ENCODE results near the gene LDLR.
"Not testable (repeated sequence)": the region's sequence is repeated elsewhere in the genome, so short reads cannot be mapped to it uniquely, and the experiment has no call there.

Gene LDLR

GRCh38 chr19:11141937-11142527 is 52.8 kb downstream of the LDLR start:
- no peak for DNase-seq (ENCODE audit: low read depth)

GRCh38 chr19:11142528-11143171 is 53.4 kb downstream of the LDLR start:
- DNase-seq (ENCODE audit: low read depth), result peak; percentile 71

GRCh38 chr19:11145536-11145924 is 56.3 kb downstream of the LDLR start:
- DNase-seq (ENCODE audit: low read depth), result no peak

GRCh38 chr19:11148001-11148400 is 58.7 kb downstream of the LDLR start:
- DNase-seq (ENCODE audit: low read depth), result no peak

GRCh38 chr19:11151181-11151580 is 61.9 kb downstream of the LDLR start:
- DNase-seq (ENCODE audit: low read depth), result no peak

- no peak for DNase-seq (ENCODE audit: low read depth)
Observed at GRCh38 chr19:11152318-11153062, 63.2 kb downstream of the LDLR start.

GRCh38 chr19:11154683-11155047 is 65.4 kb downstream of the LDLR start:
- DNase-seq (ENCODE audit: low read depth), result no peak

GRCh38 chr19:11155373-11156120 is 66.3 kb downstream of the LDLR start, which contains the start of gene SPC24:
Gene SPC24, minus strand, starts transcription at chr19:11155782. Its CDS starts 6 bp downstream, at chr19:11155776.
- peak; percentile 86 for DNase-seq (ENCODE audit: low read depth)

- DNase-seq (ENCODE audit: low read depth), result no peak
Observed at GRCh38 chr19:11159598-11160439, 70.6 kb downstream of the LDLR start.

GRCh38 chr19:11160440-11160768 is 71.1 kb downstream of the LDLR start:
- DNase-seq (ENCODE audit: low read depth), result not testable (repeated sequence)

GRCh38 chr19:11164296-11164695 is 75.0 kb downstream of the LDLR start:
- no peak for DNase-seq (ENCODE audit: low read depth)

GRCh38 chr19:11164879-11165406 is 75.7 kb downstream of the LDLR start:
- DNase-seq (ENCODE audit: low read depth), result peak; percentile 95

GRCh38 chr19:11165486-11166030 is 76.3 kb downstream of the LDLR start:
- no peak for DNase-seq (ENCODE audit: low read depth)

- peak; percentile 84 for DNase-seq (ENCODE audit: low read depth)
Observed at GRCh38 chr19:11166281-11167142, 77.2 kb downstream of the LDLR start.

GRCh38 chr19:11168568-11168967 is 79.3 kb downstream of the LDLR start:
- DNase-seq (ENCODE audit: low read depth), result peak; percentile 96

- no peak for DNase-seq (ENCODE audit: low read depth)
Observed at GRCh38 chr19:11169896-11170678, 80.8 kb downstream of the LDLR start.

GRCh38 chr19:11171144-11171543 is 81.9 kb downstream of the LDLR start:
- DNase-seq (ENCODE audit: low read depth), result no peak

GRCh38 chr19:11172576-11172975 is 83.3 kb downstream of the LDLR start:
- DNase-seq (ENCODE audit: low read depth), result no peak

- DNase-seq (ENCODE audit: low read depth), result no peak
Observed at GRCh38 chr19:11173516-11174155, 84.4 kb downstream of the LDLR start.
